Panc1 (cell line): ENCODE measurements around the gene LDHAL6B. TPM values are rescaled to one million over a fixed set of nuclear protein-coding genes. Genes with fewer than 3 reads are reported as not detected.

Experiments
- ATAC-seq: fragments of 200-7000 bp; cut with Tn5 transposase; 2 replicates; pipeline ENCODE4 v1.9.1; 2020; ENCODE audit warnings: mild to moderate bottlenecking, moderate library complexity
- BruUV-seq: library from RNA; stranded (reverse); fragments of 400-500 nt; replicated peaks from 2 replicates; lab custom pipeline; 2021; lab: Mats Ljungman, UMichigan
- CTCF ChIA-PET: fragments of 300-600 bp; sonication (Branson Sonifier 250); formaldehyde crosslinking; loops from one replicate; lab custom pipeline; 2022; ENCODE audit warnings: antibody characterized with exemption; lab: Charles Lee
- POLR2A ChIA-PET: fragments of 300-600 bp; sonication (Branson Sonifier 250); formaldehyde crosslinking; loops from one replicate; lab custom pipeline; 2022; ENCODE audit warnings: antibody characterized with exemption; lab: Charles Lee
- DNase-seq: peaks from one replicate; pipeline ENCODE4 v3.0.0-alpha.2; 2010; ENCODE audit warnings: low read depth, low spot score
- H3K27ac ChIP-seq: 2 replicates; pipeline ENCODE4 v1.5.1; 2011; ENCODE audit warnings: mild to moderate bottlenecking, low read length, inconsistent platforms
- H3K27me3 ChIP-seq: fragments of 200-500 bp; sonication (Bioruptor generic); 2 replicates; pipeline ENCODE4 v1.6.0; 2014; ENCODE audit warnings: low read length, inconsistent platforms; ENCODE audit not compliant: control insufficient read depth, insufficient read depth
- H3K36me3 ChIP-seq: fragments of 200-500 bp; sonication (Bioruptor generic); 2 replicates; pipeline ENCODE4 v1.5.1; 2014; ENCODE audit warnings: inconsistent platforms, mild to moderate bottlenecking, low read length, moderate library complexity; ENCODE audit not compliant: control insufficient read depth, insufficient read depth
- H3K4me1 ChIP-seq: 2 replicates; pipeline ENCODE4 v1.5.1; 2011; ENCODE audit warnings: inconsistent platforms, mild to moderate bottlenecking, low read length, moderate library complexity; ENCODE audit not compliant: control insufficient read depth, insufficient read depth
- H3K4me3 ChIP-seq, 2 experiments: 2 replicates each; pipeline ENCODE4 v1.5.1; 2011 to 2012; ENCODE audit warnings: low read depth in 2 of 2, low read length in 2 of 2, mild to moderate bottlenecking in 2 of 2, inconsistent platforms in 1 of 2, moderate library complexity in 1 of 2
- H3K9me3 ChIP-seq: fragments of 200-500 bp; sonication (Bioruptor generic); 2 replicates; pipeline ENCODE4 v1.5.1; 2014; ENCODE audit warnings: low read depth, mild to moderate bottlenecking, inconsistent platforms, low read length, moderate library complexity; ENCODE audit not compliant: control insufficient read depth, insufficient read depth
- CTCF ChIP-seq: fragments of 450-650 bp; IDR thresholded peaks from 2 replicates; pipeline ENCODE4 v1.5.1; 2017; ENCODE audit warnings: mild to moderate bottlenecking
- POLR2AphosphoS5 ChIP-seq: IDR thresholded peaks from 2 replicates; pipeline ENCODE4 v1.6.1; 2012; ENCODE audit warnings: mild to moderate bottlenecking, low read depth, low read length, moderate library complexity
- REST ChIP-seq, 2 experiments: IDR thresholded peaks; 2 replicates each; pipeline ENCODE4 v1.6.1; 2011 to 2012; ENCODE audit warnings: low read depth in 2 of 2, control low read depth in 1 of 2, low read length in 1 of 2, mild to moderate bottlenecking in 1 of 2, moderate library complexity in 1 of 2; ENCODE audit not compliant: insufficient read depth in 1 of 2
- SIN3A ChIP-seq: IDR thresholded peaks from 2 replicates; pipeline ENCODE4 v1.6.1; 2012; ENCODE audit warnings: low read depth, mild to moderate bottlenecking, low read length, moderate library complexity, borderline replicate concordance; ENCODE audit not compliant: insufficient read depth
- TCF7L2 ChIP-seq: IDR thresholded peaks from 2 replicates; pipeline ENCODE4 v1.6.1; 2011; ENCODE audit warnings: mild to moderate bottlenecking, low read depth, low read length, inconsistent platforms
- in situ Hi-C: cut with HindIII; loops from 2 replicates; pipeline ENCODE4 v1.10.0; 2016; ENCODE audit warnings: low sequenced_read_pairs, low pct_unique_long_range_greater_than_20kb
- intact Hi-C: fragments of 100-400 bp; cut with micrococcal nuclease; formaldehyde crosslinking; loops from one replicate; pipeline ENCODE4 v1.10.0; 2022; ENCODE audit not compliant: unreplicated experiment
- total RNA-seq: library from RNA; stranded (reverse); gene quantifications from one replicate; pipeline ENCODE4 v1.2.1, GENCODE V29; 2021; ENCODE audit not compliant: unreplicated experiment

Gene LDHAL6B
- total RNA-seq, 1 experiment from 2014 or later = not detected

GRCh38 chr15:59177317-59177660 is 29.4 kb upstream of the LDHAL6B start:
- TF ChIP-seq SIN3A = no peak
- in situ Hi-C loops (no loop called here), intact Hi-C loops (no loop called here)
- no TSS peak for BruUV-seq
- no peak overlapping the region for H3K4me3 ChIP-seq
- H3K36me3 ChIP-seq = no peaks in the 10 kb centered on the region
- ChIA-PET POLR2A (no interaction called here), CTCF (no interaction called here)
- no peak for ATAC-seq
- H3K4me1 ChIP-seq = peaks cover 5% of the 10 kb centered on the region
- no peaks in the 10 kb centered on the region for H3K27me3 ChIP-seq
- no peak overlapping the region for H3K27ac ChIP-seq
- no peaks in the 10 kb centered on the region for H3K9me3 ChIP-seq
- no peak for DNase-seq

GRCh38 chr15:59178151-59178695 is 28.4 kb upstream of the LDHAL6B start:
- no peak for TF ChIP-seq CTCF
- TF ChIP-seq POLR2AphosphoS5 = no peak
- TF ChIP-seq SIN3A = no peak
- TF ChIP-seq REST (IDR thresholded peaks at IDR 0.05; ENCODE audit: insufficient read depth in 1 of 2, low read depth in 2 of 2, low read length in 1 of 2) = no peak
- TF ChIP-seq TCF7L2 = no peak
- in situ Hi-C loops = no loop called here
- intact Hi-C loops = no loop called here
- no peak for ATAC-seq
- POLR2A ChIA-PET = no interaction called here
- Histone ChIP-seq H3K4me1 (peaks cover 5% of the 10 kb centered on the region), H3K4me3 (no peak overlapping the region), H3K9me3 (no peaks in the 10 kb centered on the region), H3K27ac (no peak overlapping the region), H3K27me3 (no peaks in the 10 kb centered on the region), H3K36me3 (no peaks in the 10 kb centered on the region)
- CTCF ChIA-PET = no interaction called here
- DNase-seq = no peak
- no TSS peak for BruUV-seq

DNA sequence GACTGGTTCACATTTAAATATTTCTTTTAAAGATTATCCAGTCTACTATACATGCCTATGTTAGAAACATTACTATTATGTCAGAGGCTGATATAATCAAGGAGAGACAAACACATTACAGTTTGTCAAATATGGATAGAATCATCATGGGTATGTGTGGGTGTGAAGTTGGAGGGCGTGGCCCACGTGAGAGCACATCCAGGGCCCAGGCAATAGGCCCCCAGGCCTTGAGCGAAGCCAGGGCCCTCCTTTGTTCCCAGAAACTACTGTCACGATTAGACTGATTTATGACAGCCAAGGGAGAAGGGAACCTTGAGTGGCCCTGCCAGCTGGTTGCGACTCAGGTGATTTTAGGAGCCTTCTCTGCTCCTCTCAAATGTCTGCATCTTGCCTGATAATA is 26.9 kb upstream of the LDHAL6B start:
- CTCF ChIA-PET = no interaction called here
- Histone ChIP-seq H3K4me3 (no peak overlapping the region), H3K36me3 (no peaks in the 10 kb centered on the region), H3K4me1 (peaks cover 5% of the 10 kb centered on the region), H3K27me3 (no peaks in the 10 kb centered on the region), H3K9me3 (no peaks in the 10 kb centered on the region), H3K27ac (no peak overlapping the region)
- intact Hi-C loops = no loop called here
- TF ChIP-seq REST (IDR thresholded peaks at IDR 0.05; ENCODE audit: insufficient read depth in 1 of 2, low read depth in 2 of 2, low read length in 1 of 2) = no peak
- no peak for TF ChIP-seq POLR2AphosphoS5
- TF ChIP-seq CTCF = no peak
- TF ChIP-seq TCF7L2 = no peak
- no peak for TF ChIP-seq SIN3A
- BruUV-seq = no TSS peak
- DNase-seq = no peak
- in situ Hi-C loops = no loop called here
- no peak for ATAC-seq
- POLR2A ChIA-PET = no interaction called here
